ENCODE measurements around the gene LRRFIP1. TPM values are rescaled to one million over a fixed set of nuclear protein-coding genes. Genes with fewer than 3 reads are reported as not detected.

The LRRFIP1 gene
- total RNA-seq, 6 experiments from 2014 or later, result 90.6 to 107 (median 102) TPM

DNA sequence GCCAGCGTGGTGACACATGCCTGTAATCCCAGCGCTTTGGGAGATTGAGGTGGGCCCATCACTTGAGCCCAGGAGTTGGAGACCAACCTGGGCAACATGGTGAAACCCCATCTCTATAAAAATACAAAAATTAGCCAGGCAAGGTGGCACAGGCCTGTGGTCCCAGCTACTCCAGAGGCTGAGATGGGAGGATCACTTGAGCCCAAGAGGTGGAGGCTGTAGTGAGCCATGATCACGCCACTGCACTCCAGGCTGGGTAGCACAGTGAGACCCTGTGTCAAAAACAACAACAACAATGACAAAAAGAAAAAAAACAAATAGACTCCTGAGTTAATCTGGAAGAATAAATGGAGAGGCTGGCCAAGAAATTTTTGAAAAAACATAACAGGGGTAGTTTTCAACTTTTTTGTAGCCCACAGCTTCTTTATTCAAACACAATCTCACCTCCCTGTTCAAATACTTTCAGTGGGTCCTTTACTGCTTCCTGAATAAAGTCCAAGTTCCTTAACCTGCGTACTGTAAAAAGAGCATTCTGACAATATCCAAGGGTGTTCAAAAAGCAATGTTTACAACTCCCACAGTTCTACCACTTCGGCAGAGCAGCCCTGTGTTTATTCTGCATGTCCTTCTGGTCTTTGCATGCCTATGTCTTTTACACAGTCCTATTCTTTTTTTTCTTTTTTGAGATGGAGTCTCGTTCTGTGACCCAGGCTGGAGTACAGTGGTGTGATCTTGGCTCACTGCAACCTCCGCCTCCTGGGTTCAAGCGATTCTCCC lies 53.5 kb downstream of the LRRFIP1 start:
- TF ChIP-seq, protein P1, sequence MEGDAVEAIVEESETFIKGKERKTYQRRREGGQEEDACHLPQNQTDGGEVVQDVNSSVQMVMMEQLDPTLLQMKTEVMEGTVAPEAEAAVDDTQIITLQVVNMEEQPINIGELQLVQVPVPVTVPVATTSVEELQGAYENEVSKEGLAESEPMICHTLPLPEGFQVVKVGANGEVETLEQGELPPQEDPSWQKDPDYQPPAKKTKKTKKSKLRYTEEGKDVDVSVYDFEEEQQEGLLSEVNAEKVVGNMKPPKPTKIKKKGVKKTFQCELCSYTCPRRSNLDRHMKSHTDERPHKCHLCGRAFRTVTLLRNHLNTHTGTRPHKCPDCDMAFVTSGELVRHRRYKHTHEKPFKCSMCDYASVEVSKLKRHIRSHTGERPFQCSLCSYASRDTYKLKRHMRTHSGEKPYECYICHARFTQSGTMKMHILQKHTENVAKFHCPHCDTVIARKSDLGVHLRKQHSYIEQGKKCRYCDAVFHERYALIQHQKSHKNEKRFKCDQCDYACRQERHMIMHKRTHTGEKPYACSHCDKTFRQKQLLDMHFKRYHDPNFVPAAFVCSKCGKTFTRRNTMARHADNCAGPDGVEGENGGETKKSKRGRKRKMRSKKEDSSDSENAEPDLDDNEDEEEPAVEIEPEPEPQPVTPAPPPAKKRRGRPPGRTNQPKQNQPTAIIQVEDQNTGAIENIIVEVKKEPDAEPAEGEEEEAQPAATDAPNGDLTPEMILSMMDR (IDR thresholded peaks at IDR 0.05), result no peak
- Mint-ChIP-seq H3K27me3 (ENCODE audit: insufficient read depth) (no peaks in the 10 kb centered on the region), H3K9me3 (no peaks in the 10 kb centered on the region), H3K4me1 (ENCODE audit: low read depth) (peaks cover 36% of the 10 kb centered on the region), H3K27ac (no peak overlapping the region), H3K4me3 (no peak overlapping the region), H3K36me3 (ENCODE audit: low read depth) (peaks cover 5% of the 10 kb centered on the region)
- DNase-seq, result no peak

DNA sequence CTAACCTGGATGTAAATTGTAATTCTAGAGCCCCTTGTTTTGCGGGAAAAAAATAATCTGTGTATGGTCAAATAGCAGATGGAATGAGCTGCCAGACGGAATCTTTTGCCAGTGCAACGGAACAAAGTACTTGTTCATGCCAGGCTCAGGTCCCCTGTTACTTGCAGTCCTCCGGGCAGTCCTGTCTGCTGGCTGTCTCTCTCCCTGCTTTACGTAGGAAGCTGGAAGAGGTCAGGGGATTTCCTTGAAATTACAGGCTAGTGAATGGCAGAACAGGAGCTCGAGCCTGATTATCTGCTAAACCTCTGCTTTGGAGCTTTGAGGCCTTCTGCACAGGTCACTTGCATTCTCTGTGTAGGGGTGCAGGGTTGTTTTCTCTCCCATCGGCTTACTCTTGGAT lies 54.8 kb downstream of the LRRFIP1 start:
- H3K4me1 Mint-ChIP-seq (ENCODE audit: low read depth), result peaks cover 40% of the 10 kb centered on the region
- peaks cover 5% of the 10 kb centered on the region for H3K36me3 Mint-ChIP-seq (ENCODE audit: low read depth)
- no peak for DNase-seq
- TF ChIP-seq, protein P1 (IDR thresholded peaks at IDR 0.05), result no peak
- no peaks in the 10 kb centered on the region for H3K27me3 Mint-ChIP-seq (ENCODE audit: insufficient read depth)
- H3K9me3 Mint-ChIP-seq, result no peaks in the 10 kb centered on the region
- no peak overlapping the region for H3K27ac Mint-ChIP-seq
- no peak overlapping the region for H3K4me3 Mint-ChIP-seq

DNA sequence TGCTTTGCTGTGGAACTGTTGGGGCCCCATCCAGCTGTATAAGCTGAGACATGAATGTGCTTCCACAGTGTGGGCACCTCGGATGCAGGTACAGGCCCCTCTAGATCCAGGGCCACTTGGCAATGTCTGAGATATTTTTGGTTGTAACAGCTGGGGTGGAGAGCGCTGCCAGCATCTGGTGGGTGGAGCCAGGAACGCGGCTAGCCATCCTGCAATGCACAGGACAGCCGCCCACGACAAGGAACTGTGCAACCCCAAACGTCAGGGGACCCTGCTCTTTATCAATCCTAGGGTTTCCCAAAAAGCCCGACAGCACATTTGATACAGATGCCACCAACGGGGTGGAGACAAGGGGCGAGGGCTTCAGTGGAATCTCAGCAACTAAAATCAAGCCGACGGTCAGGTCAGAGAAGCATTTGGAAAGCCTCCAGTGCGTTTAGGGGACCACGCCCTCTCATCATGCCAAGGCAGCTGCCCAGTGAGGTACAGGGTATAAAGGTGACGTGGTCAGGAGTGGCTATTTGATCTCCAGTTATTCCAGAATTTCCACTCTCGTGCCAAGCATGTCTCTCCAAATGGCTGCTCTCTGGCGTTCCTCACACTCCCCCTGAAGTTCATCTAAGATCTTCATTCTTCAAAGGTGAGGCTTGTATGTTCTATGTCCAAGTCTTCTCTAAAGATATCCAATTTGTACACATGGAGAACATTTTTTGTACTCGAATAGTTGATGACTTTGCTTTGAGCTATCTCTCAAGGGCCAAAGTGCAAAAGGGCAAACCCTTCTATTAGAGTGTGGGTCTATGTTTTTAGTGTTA lies 55.7 kb downstream of the LRRFIP1 start:
- no peak for DNase-seq
- TF ChIP-seq, protein P1 (IDR thresholded peaks at IDR 0.05), result no peak
- no peak overlapping the region for H3K27ac Mint-ChIP-seq
- peaks cover 5% of the 10 kb centered on the region for H3K36me3 Mint-ChIP-seq (ENCODE audit: low read depth)
- H3K9me3 Mint-ChIP-seq, result no peaks in the 10 kb centered on the region
- no peaks in the 10 kb centered on the region for H3K27me3 Mint-ChIP-seq (ENCODE audit: insufficient read depth)
- H3K4me3 Mint-ChIP-seq, result no peak overlapping the region
- H3K4me1 Mint-ChIP-seq (ENCODE audit: low read depth), result peaks cover 38% of the 10 kb centered on the region

DNA sequence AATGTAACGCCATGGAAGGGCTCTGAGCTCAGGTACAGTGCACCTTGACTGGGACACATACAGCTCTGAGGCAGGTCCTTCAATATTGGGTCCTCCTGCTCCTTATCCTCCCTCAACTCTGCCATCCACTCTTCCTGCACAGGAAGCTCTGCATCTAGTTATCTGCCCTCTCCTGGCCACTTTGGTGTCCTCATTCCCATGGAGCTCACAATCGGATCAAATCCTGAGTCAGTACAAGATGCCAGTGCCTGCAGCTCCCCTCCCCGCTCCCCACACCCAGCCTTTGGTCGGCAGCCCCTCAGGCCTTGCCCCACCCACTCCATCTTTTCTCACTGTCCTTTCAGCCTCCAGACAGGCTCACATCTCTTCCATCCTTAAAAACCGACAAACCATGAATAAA lies 58.0 kb downstream of the LRRFIP1 start:
- Mint-ChIP-seq H3K36me3 (ENCODE audit: low read depth) (peaks cover 5% of the 10 kb centered on the region), H3K27ac (0 out of 2 replicates have a peak overlapping the region, but pooled peaks have one; percentile 47), H3K4me1 (ENCODE audit: low read depth) (peaks cover 49% of the 10 kb centered on the region), H3K27me3 (ENCODE audit: insufficient read depth) (no peaks in the 10 kb centered on the region; the same call in 1 of the 2 replicates), H3K9me3 (no peaks in the 10 kb centered on the region), H3K4me3 (no peak overlapping the region)
- DNase-seq, result peak; percentile 37
- TF ChIP-seq, protein P1 (IDR thresholded peaks at IDR 0.05), result peak; percentile 73

DNA sequence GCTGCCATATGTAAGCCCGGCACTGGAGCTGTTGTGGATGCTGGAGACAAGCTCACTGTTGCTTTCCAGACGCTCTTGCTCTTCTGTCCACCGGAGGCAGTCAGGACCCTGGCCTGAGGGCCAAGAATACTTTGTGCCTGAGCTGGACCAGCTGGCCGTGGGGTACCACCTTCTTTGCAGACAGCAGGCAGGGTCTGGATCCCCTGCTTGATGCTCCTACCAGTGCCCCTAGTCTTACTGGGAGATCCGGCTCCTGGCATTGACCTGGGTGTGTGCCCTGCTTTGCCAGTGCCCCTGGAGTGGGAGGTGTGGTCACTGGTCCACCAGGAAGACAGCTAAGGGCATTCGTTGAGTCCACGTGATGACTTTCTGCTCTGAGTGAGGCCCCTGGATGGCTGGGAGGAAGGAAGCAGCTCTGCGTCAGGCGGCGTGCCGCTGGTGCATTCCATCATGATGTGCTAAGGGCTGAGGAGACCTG lies 59.3 kb downstream of the LRRFIP1 start:
- Mint-ChIP-seq H3K9me3 (no peaks in the 10 kb centered on the region), H3K4me3 (peak overlapping the region; percentile 68), H3K4me1 (ENCODE audit: low read depth) (peaks cover 49% of the 10 kb centered on the region), H3K36me3 (ENCODE audit: low read depth) (peaks cover 5% of the 10 kb centered on the region), H3K27me3 (ENCODE audit: insufficient read depth) (no peaks in the 10 kb centered on the region; the same call in 1 of the 2 replicates), H3K27ac (peak overlapping the region; percentile 100)
- TF ChIP-seq, protein P1 (IDR thresholded peaks at IDR 0.05), result peak; percentile 65
- DNase-seq, result no peak

Data from HFFc6 (cell line).